ENCODE measurements around the gene ZNF22.

ZNF22 gene

GRCh38 chr10:44993226-44993921 lies 7.3 kb upstream of the ZNF22 start:
- FAIRE-seq (no peak), DNase-seq (ENCODE audit: insufficient read length, low spot score) (no peak)
- TF ChIP-seq, protein P1, sequence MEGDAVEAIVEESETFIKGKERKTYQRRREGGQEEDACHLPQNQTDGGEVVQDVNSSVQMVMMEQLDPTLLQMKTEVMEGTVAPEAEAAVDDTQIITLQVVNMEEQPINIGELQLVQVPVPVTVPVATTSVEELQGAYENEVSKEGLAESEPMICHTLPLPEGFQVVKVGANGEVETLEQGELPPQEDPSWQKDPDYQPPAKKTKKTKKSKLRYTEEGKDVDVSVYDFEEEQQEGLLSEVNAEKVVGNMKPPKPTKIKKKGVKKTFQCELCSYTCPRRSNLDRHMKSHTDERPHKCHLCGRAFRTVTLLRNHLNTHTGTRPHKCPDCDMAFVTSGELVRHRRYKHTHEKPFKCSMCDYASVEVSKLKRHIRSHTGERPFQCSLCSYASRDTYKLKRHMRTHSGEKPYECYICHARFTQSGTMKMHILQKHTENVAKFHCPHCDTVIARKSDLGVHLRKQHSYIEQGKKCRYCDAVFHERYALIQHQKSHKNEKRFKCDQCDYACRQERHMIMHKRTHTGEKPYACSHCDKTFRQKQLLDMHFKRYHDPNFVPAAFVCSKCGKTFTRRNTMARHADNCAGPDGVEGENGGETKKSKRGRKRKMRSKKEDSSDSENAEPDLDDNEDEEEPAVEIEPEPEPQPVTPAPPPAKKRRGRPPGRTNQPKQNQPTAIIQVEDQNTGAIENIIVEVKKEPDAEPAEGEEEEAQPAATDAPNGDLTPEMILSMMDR (IDR thresholded peaks at IDR 0.05; ENCODE audit: insufficient read depth, missing control alignments), result no peak

DNA sequence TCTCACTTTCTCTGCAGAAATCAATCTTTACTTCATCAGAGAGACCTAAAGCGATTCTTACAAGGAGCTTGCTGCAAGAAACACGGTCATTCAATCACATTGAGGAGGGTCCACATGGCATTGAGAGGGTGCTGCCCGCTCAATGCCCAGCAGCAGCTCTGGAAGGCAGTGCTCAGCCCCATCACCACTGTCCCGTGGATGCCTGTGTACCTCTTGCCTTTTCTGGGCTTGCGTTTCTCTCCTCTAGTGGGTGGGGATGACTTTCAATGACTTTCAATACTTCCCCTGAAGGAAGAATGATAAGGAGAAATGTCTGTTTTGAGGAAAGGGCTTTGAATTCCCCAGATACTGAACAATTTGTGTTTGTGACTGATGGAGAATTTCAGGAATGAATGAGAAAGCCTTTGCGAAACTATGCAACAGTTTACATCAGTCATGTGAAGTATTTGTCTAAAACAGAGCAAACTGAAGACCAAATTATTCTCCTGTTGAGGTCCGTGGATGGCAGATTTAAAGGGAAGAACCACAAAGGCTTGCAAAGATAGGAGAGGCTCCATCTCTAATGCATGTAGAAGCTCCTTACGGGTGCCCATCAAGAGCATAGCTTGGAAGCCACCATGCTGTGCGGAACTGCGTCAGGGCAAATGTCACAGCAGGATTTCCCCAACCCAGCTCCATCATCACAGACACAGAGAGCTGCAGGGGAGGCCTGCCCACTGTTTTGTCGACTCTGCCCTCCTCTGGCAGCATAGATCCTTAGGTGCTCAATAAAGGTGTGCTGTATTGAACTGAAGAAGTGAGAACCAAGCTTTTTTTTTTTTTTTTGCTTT lies 6.6 kb upstream of the ZNF22 start:
- FAIRE-seq (no peak), DNase-seq (ENCODE audit: insufficient read length, low spot score) (no peak)
- TF ChIP-seq, protein P1 (IDR thresholded peaks at IDR 0.05; ENCODE audit: insufficient read depth, missing control alignments), result no peak

- no peak for FAIRE-seq
- DNase-seq (ENCODE audit: insufficient read length, low spot score), result no peak
- TF ChIP-seq, protein P1 (IDR thresholded peaks at IDR 0.05; ENCODE audit: insufficient read depth, missing control alignments), result no peak
These were observed 5.8 kb upstream of the ZNF22 start for GRCh38 chr10:44994752-44995530.

- TF ChIP-seq, protein P1 (IDR thresholded peaks at IDR 0.05; ENCODE audit: insufficient read depth, missing control alignments), result no peak
- FAIRE-seq (no peak), DNase-seq (ENCODE audit: insufficient read length, low spot score) (no peak)
These were observed 5.2 kb upstream of the ZNF22 start for GRCh38 chr10:44995581-44995913.

- FAIRE-seq (no peak), DNase-seq (ENCODE audit: insufficient read length, low spot score) (no peak)
- TF ChIP-seq, protein P1 (IDR thresholded peaks at IDR 0.05; ENCODE audit: insufficient read depth, missing control alignments), result no peak
These were observed 4.6 kb upstream of the ZNF22 start for GRCh38 chr10:44995914-44996669.

GRCh38 chr10:44997105-44997748 lies 3.5 kb upstream of the ZNF22 start:
- FAIRE-seq (no peak), DNase-seq (ENCODE audit: insufficient read length, low spot score) (no peak)
- TF ChIP-seq, protein P1 (IDR thresholded peaks at IDR 0.05; ENCODE audit: insufficient read depth, missing control alignments), result no peak

All from D721Med (cell line).